ENCODE results near the gene ELP4.

Gene ELP4, protein sequence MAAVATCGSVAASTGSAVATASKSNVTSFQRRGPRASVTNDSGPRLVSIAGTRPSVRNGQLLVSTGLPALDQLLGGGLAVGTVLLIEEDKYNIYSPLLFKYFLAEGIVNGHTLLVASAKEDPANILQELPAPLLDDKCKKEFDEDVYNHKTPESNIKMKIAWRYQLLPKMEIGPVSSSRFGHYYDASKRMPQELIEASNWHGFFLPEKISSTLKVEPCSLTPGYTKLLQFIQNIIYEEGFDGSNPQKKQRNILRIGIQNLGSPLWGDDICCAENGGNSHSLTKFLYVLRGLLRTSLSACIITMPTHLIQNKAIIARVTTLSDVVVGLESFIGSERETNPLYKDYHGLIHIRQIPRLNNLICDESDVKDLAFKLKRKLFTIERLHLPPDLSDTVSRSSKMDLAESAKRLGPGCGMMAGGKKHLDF

DNA sequence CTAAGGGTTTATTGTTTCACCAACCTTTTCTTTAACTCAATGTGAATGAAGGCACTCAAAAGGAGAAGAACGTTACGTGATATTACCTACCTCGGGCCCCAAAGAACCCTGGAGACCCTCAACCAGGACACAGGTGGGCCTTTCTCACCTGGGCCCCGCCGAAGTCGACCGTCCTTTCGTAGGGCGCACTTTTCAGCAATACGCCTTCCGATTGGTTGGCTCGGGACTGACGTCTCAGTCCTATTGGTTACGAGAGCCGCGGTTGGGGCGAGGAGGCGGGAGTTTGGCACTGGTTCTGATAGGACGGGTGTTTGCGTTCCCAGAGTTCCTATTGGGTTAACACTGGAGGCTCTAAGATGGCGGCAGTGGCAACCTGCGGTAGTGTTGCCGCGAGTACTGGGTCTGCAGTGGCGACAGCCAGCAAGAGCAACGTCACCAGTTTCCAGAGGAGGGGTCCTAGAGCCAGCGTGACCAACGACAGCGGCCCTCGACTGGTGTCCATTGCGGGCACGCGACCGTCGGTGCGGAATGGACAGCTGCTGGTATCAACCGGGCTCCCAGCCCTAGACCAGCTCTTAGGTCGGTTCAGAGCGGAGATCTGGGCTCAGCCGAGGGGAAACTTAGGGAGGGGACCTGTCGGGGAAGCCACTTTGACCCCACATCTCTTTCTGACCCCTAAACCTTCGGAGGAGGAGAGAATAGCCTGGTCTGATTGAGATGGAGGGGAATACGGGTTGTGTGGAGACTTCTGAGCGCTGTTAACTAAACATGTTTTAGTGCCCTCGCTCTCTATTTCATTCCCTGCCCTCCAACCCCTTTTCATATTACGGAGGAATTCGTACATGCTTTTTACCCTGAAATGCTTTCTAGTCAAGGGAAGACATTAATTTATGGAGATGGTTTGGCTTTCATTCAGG, at the start of gene ELP4, which contains the start of gene IMMP1L:
TSS of gene ELP4 (plus strand) at position 339 of the 917 bp plus-strand sequence. CDS start at position 357, 18 bp downstream.
TSS of gene IMMP1L (minus strand) at position 194 of the 917 bp plus-strand sequence. CDS start 46,346 bp downstream, outside the sequence.
- H3K4me3 ChIP-seq (ENCODE audit: low read depth, low read length), result peak within 1 kb of the TSS; percentile 100
- peak; percentile 95 for DNase-seq (ENCODE audit: low read depth)
- TF ChIP-seq POLR2A (IDR thresholded peaks at IDR 0.05; ENCODE audit: extremely low read depth, insufficient read length) (peak; percentile 61), MYC (IDR thresholded peaks at IDR 0.05; ENCODE audit: low read depth, low read length) (peak; percentile 21)
- TF ChIP-seq, protein P1, sequence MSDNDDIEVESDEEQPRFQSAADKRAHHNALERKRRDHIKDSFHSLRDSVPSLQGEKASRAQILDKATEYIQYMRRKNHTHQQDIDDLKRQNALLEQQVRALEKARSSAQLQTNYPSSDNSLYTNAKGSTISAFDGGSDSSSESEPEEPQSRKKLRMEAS (IDR thresholded peaks at IDR 0.05; ENCODE audit: low read depth, low read length), result peak; percentile 54; the same call in 1 of the 2 replicates
- TF ChIP-seq, protein P2, sequence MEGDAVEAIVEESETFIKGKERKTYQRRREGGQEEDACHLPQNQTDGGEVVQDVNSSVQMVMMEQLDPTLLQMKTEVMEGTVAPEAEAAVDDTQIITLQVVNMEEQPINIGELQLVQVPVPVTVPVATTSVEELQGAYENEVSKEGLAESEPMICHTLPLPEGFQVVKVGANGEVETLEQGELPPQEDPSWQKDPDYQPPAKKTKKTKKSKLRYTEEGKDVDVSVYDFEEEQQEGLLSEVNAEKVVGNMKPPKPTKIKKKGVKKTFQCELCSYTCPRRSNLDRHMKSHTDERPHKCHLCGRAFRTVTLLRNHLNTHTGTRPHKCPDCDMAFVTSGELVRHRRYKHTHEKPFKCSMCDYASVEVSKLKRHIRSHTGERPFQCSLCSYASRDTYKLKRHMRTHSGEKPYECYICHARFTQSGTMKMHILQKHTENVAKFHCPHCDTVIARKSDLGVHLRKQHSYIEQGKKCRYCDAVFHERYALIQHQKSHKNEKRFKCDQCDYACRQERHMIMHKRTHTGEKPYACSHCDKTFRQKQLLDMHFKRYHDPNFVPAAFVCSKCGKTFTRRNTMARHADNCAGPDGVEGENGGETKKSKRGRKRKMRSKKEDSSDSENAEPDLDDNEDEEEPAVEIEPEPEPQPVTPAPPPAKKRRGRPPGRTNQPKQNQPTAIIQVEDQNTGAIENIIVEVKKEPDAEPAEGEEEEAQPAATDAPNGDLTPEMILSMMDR (IDR thresholded peaks at IDR 0.05; ENCODE audit: low read depth, low read length), result no peak

DNA sequence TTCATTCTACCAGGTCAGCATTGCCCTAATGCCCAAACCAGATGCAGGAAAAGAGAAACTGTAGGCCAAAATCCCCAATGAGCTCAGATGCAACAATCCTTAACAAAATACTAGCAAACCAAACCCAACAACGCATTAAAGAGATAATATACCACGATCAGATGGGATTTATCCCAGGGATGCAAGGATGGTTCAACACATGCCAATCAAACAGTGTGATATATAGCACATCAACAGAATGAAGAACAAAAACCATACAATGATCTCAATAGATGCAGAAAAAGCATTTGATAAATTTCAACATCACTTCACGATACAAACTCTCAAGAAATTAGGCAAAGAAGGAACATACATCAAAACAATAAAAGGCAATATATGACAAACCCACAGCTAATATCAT, 45.1 kb upstream of the ELP4 start:
- no peak for DNase-seq (ENCODE audit: low read depth)
- TF ChIP-seq MYC (IDR thresholded peaks at IDR 0.05; ENCODE audit: low read depth, low read length), result no peak
- TF ChIP-seq, protein P1 (IDR thresholded peaks at IDR 0.05; ENCODE audit: low read depth, low read length), result no peak
- TF ChIP-seq, protein P2 (IDR thresholded peaks at IDR 0.05; ENCODE audit: low read depth, low read length), result no peak
- TF ChIP-seq POLR2A (IDR thresholded peaks at IDR 0.05; ENCODE audit: extremely low read depth, insufficient read length), result no peak
- no peak overlapping the region for H3K4me3 ChIP-seq (ENCODE audit: low read depth, low read length)

DNA sequence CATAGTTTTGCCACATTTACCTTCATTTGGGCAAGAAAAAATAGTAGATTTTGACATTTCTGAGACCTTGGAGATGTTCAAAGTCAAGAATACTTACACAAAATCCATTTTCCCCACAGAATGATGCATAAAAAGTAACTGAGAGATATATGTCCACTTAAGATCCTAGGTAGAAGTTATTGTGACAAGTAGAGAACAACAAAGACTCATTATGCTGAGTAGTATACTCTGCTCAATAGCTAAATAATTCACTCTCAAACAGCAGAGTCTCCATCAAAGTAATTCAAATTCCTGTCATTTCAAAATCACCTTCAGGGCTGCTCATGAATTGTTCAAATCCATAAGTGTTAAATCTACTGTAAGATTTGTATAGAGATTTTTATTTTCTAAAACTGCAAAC, 35.5 kb upstream of the ELP4 start:
- TF ChIP-seq POLR2A (IDR thresholded peaks at IDR 0.05; ENCODE audit: extremely low read depth, insufficient read length) (no peak), MYC (IDR thresholded peaks at IDR 0.05; ENCODE audit: low read depth, low read length) (no peak)
- TF ChIP-seq, protein P2 (IDR thresholded peaks at IDR 0.05; ENCODE audit: low read depth, low read length), result no peak
- TF ChIP-seq, protein P1 (IDR thresholded peaks at IDR 0.05; ENCODE audit: low read depth, low read length), result no peak
- no peak overlapping the region for H3K4me3 ChIP-seq (ENCODE audit: low read depth, low read length)

DNA sequence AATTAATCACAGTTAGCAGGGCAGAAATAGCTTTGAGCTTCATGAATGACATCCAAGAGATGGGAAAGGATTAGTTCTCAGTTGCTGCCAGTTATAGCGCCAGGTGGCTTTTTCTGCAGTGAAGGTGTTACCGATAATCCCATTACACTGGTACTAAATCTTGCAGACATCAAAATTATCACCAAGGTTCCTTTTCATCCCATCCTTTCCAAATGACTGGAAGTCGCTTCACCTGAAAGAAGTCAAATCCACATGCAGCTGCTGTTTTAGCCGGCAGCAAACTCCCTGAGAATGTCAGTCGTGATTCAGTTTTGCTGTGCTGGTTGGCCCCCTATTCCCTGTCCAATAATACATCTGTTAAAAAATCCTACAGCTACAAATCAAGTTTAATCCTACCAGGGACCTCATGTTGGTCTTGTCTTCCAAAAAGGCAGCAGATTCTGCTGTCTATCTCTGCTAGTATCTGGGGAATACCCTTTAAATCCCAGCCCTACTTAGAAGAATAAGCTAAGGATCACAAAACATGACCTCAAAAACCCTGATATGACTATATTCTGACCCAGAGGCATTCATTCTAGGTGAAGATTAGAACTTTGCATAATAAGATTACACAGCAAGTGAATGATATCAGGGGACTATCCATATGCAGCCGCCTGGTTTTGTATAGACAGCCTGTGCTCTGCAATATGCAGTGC, 31.9 kb upstream of the ELP4 start:
- DNase-seq (ENCODE audit: low read depth), result no peak
- TF ChIP-seq MYC (IDR thresholded peaks at IDR 0.05; ENCODE audit: low read depth, low read length) (no peak), POLR2A (IDR thresholded peaks at IDR 0.05; ENCODE audit: extremely low read depth, insufficient read length) (no peak)
- TF ChIP-seq, protein P2 (IDR thresholded peaks at IDR 0.05; ENCODE audit: low read depth, low read length), result no peak
- TF ChIP-seq, protein P1 (IDR thresholded peaks at IDR 0.05; ENCODE audit: low read depth, low read length), result no peak
- H3K4me3 ChIP-seq (ENCODE audit: low read depth, low read length), result no peak overlapping the region

More for the DNA sequence above, 35.5 kb upstream of the ELP4 start:
- DNase-seq (ENCODE audit: low read depth), result no peak

DNA sequence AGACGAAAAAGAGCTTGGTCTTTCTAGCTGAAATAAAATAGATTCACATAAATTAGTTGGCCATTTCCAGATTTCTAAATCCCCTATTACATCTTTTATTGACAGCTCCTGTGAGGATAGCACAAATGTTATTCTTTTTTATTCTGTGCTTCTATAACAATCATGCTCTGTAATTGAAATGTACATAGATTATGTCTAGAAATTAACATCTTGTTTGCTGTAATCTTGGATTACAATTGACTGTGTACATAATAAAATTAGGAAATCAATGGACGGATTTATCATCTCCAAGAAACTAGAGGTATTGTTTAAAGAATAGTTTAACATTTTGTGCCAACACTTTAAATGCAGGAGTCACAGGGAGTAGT, 31.4 kb upstream of the ELP4 start:
- TF ChIP-seq, protein P2 (IDR thresholded peaks at IDR 0.05; ENCODE audit: low read depth, low read length), result no peak
- TF ChIP-seq POLR2A (IDR thresholded peaks at IDR 0.05; ENCODE audit: extremely low read depth, insufficient read length), result no peak
- no peak for TF ChIP-seq MYC (IDR thresholded peaks at IDR 0.05; ENCODE audit: low read depth, low read length)
- TF ChIP-seq, protein P1 (IDR thresholded peaks at IDR 0.05; ENCODE audit: low read depth, low read length), result no peak
- H3K4me3 ChIP-seq (ENCODE audit: low read depth, low read length), result no peak overlapping the region
- DNase-seq (ENCODE audit: low read depth), result no peak

Measured in NB4 (cell line).